HCEC 1CT (cell line): Measurements from ENCODE around the gene SLC16A5.
"Not testable (repeated sequence)": the region's sequence is repeated elsewhere in the genome, so short reads cannot be mapped to it uniquely, and the experiment has no call there.

Source experiments
- DNase-seq: peaks from one replicate; pipeline ENCODE4 v3.0.0-alpha.2; 2017

The SLC16A5 gene

DNA sequence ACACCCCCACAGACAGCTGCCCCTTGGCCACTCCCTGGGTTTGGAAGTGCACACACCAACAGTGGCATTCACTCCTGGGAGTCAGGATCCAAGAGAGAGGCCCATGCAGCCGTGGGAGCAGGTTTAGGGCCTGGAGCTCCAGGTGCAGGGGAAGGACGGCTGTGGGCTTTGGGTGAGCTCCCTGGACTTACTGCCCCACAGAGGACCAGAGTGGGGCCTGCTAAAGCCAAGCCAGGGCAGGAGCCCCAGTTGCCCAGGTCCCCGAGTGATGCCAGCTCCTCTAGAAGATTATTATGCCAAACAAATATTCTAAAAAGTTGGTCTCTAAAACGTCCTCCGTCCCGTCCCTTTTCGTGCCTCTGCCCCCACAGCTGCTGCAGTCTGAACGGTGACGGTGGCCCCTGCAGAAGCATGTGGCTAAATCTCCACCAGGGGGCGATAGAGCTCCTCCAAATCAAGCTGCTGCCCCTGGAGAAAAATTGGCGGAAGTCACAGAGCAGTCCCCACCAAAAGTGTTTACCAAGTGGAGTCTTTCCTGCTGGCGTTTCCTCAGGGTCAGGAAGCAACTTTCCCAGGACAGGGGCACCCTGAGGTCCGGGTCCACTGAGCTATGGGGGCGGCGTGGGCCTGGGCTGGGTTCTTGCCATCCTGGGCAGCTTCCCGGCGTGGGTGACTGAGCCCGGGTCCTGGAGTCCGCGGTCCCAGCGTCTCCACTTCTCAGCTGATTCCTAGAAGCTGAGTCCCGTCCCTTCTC, 26.2 kb downstream of the SLC16A5 start:
- DNase-seq: peak; percentile 87

DNA sequence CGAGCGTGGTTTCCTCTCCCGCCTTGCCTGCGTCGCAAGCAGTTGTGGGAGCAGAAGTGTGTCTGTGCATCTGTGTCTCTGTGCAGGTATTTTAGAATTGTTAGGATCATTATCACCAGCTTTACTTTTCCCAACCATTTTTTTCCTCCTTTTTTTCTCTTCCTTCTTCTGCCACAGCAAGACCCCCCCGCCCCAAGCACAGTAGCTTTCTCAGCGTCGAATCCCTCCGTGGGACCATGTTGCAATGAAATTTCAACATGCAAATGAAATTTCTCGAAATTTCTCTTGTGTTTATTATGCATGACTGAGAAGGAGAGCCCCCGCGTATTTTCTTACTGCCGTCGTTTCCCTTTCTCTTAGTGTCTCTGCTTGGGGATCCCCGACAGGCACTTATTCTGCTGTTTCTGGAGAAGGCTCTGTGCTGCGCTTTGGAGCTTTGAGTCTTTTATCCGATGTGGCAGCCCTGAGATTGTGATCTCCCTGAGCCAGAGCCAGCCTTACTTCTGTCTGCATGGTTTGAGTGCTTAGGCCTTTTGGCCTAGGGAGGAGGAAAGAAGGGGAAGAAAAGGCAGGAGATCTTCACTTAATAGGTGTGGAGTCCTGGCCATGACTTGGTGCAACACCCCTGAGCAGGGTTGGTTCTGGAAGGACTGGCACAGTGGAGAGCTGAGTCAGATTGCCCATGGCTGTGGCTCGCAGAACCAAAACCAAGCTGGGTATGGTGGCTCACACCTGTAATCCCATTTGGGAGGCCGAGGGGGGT, 27.0 kb downstream of the SLC16A5 start:
- DNase-seq: no peak

DNA sequence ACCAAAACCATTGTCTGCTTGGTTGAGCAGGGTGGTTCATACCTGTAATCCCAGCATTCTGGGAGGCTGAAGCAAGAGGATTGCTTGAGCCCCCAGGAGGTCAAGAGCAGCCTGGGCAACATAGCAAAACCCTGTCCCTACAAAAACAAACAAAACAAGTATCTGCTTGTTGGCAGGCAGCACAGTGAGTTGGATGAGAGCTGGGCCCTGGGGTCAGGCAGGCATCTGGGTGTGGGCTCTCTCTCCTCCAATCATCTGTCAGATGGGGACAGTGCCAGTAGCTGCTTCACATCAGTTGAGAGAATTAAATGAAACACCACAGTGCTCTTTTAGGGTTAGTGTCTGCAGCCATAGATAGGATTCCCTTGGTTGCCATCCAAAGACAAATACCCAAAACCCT, 27.8 kb downstream of the SLC16A5 start:
- no peak for DNase-seq

DNA sequence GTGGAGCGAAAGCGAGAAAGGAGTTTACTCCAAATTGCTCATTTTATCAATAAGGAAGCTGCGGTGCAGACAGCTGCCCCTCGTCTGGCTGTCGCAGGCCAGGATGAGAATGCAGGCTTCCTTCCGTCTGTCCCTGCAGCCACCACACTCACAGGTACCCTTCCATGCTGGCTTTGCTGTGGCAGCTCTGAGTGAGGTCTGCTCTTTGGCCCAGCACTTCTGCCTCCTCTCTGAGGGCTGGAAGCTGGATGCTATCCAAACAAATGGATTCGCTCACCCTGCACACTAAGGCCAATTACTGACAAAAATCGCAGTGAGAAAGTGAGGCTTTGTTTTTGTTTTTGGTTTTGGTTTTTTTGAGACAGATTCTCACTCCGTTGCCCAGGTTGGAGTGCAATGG, 29.0 kb downstream of the SLC16A5 start:
- no peak for DNase-seq

DNA sequence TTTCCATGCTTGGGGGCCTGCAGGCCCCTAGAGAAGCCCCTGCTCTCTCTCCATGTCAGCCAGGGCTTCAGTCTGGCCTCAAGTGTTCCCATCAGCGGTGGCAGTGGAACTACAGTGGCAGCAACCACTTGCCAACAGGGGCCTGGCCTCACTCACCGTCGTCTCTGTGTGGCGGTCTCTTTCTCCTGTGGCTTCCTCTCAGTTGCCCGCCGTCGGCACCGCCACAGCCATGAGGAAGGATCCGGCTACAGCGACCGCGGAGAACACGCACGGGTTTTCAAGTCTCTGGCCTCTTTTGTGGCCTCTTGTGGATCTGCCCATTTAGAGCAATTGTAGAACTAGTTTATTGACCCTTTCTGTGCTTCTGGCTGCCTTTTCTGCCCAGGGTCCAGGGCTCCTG, 30.6 kb downstream of the SLC16A5 start:
- no peak for DNase-seq

DNA sequence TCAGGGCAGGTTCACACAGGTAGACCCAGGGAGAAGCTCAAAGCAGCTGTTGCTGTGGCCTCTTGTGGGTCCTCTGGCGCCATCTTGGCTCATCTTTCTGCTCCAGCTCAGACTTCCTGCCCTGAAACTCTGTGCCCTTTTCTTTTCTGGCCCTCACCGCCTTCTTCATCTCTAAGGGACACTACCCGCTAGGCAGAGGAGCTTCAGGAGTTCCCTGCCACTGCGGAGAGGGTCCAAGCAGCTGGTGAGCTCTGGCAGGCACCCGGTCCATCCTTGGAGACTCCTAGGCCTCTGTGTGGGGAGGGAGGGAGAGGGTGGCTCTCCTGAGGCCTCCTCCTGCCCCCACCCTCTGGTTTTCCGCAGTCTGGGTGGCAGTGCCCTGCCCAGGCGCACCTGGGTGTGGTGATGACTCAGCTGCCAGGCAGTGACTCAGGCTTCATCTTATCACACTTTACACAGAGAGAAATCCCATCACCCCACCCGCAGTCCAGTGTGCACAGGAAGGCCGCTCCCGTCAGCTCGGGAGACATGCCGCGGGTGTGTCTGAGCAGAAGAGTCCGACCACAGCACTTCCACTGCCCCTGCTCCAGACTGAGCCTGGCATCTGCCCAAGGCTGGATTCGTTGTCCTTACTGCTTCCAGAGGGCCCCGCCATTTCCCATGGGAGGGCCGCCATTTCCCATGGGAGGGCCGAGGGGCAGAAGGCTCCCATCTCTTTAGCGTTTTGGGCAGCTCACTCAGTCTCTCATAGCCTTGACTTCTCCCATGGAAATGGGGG, 36.5 kb downstream of the SLC16A5 start:
- DNase-seq: no peak

DNA sequence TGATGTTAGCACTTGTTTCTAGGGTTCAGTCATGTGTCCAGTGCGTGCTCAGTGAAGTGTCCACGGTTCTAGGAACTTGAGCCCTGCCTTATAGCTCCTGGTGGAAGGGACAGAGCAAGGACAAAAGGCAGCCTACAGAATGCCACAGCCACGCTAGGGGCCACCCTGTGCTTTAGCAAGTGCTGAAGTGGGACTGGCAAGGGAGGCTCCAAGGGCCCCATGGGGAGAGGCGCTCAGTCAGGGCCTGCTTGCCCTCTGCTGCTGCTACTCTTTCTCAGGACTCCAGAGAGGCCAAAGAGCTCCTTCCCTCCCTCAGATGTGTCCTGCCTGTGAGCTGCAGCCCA, 37.0 kb downstream of the SLC16A5 start:
- DNase-seq: no peak

DNA sequence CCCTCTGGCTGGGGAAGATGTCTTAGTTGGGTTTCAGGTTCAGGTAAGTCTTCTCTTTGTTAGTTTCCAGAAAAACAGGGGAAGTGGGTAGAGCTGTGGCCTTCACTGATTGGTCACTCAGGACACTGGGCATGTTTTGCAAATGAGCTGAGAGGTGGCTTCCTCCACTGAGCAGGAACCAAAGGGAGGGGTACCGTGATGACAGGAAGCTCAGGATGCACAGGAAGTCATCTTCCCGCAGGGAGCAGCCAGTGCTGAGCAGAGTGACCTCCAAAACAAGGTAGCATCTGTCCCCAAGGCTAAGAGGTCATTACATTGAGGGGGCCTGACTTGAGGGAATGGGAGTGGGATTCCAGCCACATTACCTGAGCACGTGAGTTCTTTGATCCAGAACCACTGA, 38.2 kb downstream of the SLC16A5 start:
- no peak for DNase-seq

DNA sequence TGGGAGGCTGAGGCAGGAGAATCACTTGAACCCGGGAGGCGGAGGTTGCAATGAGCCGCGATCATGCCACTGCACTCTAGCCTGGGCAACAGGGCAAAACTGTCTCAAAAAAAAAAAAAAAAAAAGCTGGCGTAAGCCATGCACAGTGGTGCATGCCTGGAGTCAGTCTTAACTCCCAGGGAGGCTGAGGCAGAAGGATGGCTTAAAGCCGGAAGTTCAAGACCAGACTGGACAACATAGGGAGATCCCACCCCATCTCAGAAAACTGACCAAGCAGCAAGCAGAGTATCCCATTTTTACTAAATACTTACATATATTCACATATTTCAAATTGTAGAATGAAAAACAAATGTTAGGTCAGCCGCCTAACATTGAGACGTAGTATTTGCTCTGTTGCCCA, 39.2 kb downstream of the SLC16A5 start:
- DNase-seq: no peak

DNA sequence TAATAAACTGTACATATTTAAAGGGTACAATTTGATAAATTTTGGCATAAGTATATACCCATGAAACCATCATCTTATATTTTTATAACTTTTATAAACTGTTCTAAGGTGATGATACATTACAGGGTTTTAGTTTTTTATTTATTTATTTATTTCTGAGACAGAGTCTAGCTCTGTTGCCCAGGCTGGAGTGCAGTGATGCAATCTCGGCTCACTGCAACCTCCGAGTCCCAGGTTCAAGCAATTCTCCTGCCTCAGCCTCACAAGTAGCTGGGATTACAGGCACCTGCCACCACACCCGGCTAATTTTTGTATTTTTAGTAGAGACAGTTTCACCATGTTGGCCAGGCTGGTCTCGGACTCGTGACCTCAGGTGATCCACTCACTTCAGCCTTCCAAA, 40.2 kb downstream of the SLC16A5 start:
- not testable (repeated sequence) for DNase-seq

DNA sequence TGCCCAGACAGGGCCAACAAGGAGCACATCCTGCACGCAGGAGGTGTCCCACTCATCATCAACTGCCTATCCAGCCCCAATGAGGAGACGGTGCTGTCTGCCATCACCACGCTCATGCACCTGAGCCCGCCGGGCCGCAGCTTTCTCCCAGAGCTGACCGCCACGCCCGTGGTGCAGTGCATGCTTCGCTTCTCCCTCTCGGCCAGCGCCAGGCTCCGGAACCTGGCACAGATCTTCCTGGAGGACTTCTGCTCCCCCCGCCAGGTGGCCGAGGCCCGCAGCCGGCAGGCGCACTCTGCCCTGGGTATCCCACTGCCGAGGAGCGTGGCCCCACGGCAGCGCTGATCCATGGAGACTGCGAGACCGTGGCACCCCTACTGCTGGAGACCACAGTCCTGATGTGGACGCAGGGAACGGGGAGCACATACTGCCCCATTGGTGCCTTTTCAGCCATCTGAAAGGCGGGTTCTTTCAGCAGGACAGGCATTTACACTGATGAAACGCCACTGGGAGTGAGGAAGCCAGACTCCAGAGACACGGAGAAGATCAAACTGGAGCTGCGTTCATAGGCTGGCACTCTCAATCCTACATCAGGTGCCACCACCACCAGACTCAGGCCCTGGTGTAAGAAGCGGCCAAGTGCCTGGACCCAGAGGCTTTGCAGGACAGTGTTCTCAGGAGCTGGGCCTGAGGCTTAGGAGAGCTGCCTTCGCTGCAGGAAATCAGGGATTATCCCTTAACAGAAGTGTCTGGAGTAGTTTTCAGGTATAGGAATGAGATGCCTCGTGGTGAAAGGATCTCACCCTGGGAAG, 41.1 kb downstream of the SLC16A5 start:
- no peak for DNase-seq

DNA sequence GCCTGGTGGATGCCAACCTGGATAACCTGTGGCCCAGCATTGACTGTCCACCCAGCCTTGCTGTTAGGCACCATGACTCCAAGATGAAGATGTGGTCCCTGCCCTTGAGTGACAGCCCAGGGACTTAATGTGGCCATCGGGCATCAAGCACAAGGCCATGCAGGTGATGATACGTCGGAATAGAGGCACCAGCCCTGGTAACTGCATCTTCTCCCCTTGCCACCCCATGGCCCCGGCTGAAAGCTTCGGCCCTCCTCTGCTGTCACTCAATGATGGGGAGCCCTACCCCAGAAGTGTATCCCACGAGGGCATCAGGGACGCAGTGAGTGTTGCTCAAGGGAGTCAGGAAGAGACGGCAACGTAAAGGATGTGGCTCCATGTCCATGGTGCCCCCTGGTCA, 41.8 kb downstream of the SLC16A5 start:
- no peak for DNase-seq

DNA sequence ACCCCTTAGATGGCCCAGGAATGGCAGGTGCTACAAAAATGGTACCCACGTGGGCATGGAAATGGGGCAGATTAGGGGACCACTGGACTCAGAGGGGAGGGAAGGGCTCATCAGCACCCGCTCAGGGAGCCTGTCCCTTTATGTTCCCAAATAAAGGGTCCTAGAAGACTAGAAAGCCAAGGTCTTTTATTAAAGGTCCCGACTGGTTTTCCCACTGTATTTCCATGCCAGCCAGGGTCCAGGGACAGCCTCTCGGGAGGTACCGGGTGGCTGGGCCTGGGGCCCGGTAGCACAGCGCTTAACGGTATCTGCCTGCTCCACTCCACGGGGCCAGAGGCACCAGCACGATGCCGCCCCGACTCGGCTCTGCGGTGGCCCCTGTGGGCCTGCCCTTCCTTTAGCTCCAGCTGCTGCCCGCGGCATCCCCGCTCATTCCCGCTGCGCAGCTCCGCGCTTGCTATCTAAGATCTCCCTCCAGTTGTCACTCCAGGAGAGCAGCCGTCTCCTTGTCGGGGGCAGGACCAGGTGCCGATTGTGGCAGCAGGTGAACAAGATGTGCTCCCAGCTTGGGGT, 42.4 kb downstream of the SLC16A5 start:
- no peak for DNase-seq

DNA sequence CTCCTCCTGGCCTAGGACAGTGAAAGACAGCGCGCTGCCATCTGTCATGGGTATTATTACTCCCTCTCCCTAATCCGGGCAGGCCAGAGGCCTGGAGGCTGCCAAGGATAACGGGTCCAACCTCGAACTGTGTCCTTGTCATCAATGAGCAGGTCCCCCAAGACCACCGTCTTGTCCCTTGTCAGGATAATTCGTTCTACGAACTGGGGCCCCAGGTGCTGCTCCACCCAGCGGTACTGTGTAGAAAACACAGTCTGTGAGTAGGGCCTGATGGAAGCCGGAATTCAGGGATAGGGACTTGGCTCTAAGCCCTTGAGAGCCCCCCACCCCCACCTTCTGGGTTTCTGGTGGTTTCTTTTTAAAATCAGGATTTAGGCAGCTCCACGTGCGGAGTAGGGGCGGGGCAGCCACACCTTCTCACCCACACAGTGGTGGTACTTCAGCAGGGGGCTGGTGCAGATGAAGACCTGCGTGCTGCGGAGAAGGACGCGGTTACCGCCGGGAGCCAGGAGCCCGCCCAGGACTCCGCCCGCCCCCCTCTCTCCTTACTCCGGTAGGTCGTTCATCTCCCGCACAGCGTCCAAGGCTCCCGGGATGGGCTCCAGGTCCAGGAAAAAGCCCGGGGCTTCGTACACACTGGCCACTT, 43.0 kb downstream of the SLC16A5 start:
- peak; percentile 29 for DNase-seq

DNA sequence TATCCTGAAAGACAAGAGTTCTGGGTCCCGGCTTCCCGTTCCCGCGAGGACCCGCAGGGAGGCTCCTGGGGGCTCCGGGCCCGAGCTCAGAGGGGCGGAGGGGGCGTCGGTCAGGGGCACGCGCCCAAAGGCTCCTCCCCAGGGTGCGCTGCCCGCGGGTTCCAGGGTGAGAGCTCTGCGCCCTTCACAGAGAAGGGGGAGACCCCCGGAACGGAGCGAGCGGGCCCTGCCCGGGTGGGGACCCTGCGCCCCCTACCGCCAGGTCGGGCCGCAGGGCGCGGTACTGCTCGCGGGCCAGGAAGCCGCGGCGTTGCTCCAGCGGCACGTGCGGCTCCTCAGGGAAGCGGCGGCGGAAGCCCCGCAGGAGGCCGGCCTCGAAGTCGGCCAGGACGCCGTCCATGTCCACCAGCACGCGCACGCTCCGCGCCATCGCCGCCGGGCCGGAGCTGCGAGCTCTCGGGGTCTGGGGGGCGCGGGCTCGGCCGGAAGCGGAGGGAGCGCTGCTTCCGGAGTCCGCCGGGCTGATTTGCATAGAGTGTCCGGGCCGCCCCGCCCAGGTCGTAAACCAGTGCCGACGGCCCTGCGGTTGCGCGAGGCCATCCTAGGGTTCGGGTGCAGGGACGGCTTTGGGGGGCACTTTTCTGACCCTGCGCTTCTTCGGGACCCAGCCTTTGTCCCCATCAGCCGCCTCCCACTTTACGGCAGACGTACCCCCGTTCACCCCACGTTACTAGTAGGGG, 43.7 kb downstream of the SLC16A5 start, which contains the start of gene NT5C:
TSS of gene NT5C (minus strand) at position 465 of the 740 bp plus-strand sequence. CDS start at position 430, 35 bp downstream.
- peak; percentile 75 for DNase-seq

DNA sequence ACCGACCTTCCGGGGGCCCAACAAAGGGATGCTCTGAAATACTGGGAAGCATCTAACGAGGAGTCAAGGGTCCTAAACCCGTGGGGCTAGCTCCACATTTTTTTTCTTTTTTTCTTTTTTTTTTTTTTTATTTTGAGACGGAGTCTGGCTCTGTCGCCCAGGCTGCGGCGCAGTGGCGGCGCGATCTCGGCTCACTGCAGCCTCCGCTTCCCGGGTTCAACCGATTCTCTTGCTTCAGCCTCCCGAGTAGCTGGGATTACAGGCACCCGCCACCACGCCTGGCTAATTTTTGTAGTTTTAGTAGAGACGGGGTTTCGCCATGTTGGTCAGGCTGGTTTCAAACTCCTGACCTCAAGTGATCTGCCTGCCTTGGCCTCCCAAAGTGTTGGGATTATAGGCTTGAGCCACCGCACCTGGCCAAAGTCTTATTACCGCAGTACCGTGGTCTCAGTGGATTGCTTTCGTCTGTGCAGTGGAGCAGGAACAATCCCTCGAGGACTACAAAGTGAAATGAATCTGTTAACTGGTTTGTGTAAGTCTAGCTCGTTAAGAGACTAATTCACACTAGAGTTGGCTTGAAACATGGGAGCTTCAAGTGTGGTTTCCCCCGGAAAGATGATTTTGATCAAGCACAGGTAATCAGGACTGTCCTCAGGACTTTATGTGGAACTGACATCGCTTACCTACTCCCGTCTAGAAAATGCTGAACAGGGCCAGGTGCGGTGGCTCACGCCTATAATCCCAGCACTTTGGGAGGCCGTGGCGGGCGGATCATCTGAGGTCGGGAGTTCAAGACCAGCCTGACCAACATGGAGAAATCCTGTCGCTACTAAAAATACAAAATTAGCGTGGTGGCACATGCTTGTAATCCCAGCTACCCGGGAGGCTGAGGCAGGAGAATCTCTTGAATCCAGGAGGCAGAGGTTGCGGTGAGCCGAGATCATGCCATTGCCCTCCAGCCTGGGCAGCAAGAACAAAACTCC, 44.6 kb downstream of the SLC16A5 start:
- not testable (repeated sequence) for DNase-seq

DNA sequence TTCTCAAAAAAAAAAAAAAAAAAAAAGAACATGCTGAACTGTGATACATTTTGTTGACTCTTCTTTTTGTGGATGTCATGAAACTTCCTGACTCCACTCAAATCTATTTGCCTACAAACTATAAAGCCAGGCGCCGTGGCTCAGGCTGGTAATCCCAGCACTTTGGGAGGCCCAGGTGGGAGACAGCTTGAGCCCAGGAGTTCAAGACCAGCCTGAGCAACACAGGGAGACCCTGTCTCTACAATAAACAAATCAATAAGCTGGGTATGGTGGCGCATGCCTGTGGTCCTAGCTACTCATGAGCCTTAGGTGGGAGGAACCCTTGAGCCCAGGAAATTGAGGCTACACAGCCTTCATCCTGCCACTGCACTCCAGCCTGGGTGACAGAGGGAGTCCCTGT, 45.2 kb downstream of the SLC16A5 start:
- no peak for DNase-seq

DNA sequence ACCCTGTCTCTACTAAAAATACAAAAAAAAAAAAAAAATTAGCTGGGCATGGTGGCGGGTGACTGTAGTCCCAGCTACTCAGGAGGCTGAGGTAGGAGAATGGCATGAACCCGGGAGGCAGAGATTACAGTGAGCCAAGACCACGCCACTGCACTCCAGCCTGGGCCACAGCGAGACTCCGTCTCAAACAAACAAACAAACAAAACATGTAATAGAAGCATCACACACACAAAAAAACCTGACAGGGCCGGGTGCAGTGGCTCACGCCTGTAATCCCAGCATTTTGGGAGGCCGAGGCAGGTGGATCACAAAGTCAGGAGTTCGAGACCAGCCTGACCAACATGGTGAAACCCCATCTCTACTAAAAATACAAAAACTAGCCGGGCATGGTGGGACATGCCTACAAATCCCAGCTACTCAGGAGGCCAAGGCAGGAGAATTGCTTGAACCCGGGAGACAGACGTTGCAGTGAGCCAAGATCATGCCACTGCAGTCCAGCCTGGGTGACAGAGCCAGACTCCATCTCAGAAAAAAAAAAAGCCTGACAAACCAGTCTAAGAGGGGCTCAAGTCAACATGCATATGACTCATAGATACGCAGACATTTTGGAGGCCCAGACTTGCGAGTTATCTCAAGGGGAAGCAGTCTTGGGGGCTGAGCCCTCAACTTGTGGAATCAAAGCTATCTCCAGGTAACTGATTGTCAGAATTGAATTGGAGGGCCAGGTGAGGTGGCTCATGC, 46.0 kb downstream of the SLC16A5 start:
- not testable (repeated sequence) for DNase-seq

DNA sequence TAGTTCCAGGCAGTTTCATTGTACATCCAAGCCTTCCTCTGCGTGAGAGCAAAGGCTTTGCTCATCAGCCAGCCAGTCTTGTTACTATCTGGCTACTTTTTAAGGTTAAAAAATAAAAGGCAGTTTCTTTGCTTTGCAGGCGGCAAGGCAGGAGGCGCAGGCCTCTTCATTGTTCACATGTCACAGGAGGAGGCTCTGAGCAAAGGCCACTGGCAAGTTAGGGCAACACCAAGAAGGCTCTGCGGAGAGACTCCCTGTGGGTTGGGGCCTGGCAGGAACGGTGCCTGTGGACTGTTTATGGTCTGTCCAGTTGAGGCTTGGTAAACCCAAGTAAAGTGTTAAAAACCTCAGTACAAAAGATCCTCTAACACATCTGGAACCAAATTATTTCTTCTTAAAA, 47.7 kb downstream of the SLC16A5 start:
- no peak for DNase-seq
